Measurements from ENCODE around the gene CSNK1G3. TPM values are rescaled to one million over a fixed set of nuclear protein-coding genes. Genes with fewer than 3 reads are reported as not detected.
"Not testable (repeated sequence)": the region's sequence is repeated elsewhere in the genome, so short reads cannot be mapped to it uniquely, and the experiment has no call there.

CSNK1G3 gene
- total RNA-seq (10 to 100 TPM; 61.8 to 65.7 TPM), total RNA-seq (60.3 to 61.4 reads per million in 2 donors)

DNA sequence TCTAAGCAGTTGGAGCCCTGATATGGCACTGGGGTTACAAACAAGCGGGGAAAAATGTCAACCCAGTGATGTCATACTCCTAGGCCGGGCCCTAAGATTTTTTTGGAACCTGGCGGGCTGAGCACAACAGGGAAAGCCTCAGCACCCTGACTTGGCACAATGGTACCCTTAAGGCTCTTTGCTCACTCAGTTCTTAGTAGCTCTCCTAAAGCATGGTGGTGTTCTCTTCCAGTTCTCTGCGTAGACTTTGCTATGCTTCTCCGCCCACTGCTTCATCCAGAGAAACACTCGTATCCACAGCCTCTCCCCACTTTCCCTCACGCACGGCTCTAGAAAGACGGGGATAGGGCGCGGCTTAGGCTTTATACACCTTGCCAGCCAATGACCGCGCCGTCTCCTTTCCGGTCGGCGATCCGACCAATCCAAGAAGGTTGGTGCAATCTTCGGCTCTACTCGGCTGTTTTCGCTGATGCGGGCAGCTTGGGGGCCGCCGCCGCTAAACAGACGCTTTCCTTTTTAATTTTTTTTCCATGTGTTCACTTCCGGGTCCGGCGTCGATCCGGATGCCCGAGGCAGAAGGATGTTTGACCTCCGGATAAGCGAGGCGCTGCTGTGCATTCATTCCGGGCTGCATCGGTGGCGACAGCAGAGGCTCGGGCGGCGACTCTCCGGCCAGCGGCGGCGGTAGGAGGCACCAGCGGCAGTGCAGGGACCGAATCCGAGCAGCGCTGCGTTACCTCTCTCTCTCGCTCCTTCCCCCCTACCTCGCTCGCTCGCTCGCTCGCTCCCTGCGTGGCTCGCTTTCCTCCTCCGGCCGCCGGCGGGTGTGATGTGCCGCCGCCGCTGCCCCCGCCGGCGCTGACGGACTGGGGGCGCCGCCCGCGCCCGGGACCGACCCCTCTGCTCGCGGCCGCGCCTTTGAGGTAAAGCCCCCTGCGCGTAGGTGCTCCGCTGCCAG is at the start of gene CSNK1G3:
Gene CSNK1G3 (plus strand): TSS at position 530 of the 958 bp plus-strand sequence. CDS start 33,487 bp downstream, outside the sequence.
- Mint-ChIP-seq H3K27ac (peak within 1 kb of the TSS; percentile 95), H3K4me1 (peaks cover 31% of the 10 kb centered on the region), H3K36me3 (ENCODE audit: low read depth) (peaks cover 3% of the 10 kb centered on the region), H3K4me3 (peak within 1 kb of the TSS; percentile 97), H3K27me3 (peaks cover 7% of the 10 kb centered on the region)
- DNase-seq (peak; percentile 75 to 83 (median 80)), ATAC-seq (peak; percentile 87)
- H3K9me3 ChIP-seq (ENCODE audit: control insufficient read depth, low read length, poor library complexity, severe bottlenecking), result no peaks in the 10 kb centered on the region

DNA sequence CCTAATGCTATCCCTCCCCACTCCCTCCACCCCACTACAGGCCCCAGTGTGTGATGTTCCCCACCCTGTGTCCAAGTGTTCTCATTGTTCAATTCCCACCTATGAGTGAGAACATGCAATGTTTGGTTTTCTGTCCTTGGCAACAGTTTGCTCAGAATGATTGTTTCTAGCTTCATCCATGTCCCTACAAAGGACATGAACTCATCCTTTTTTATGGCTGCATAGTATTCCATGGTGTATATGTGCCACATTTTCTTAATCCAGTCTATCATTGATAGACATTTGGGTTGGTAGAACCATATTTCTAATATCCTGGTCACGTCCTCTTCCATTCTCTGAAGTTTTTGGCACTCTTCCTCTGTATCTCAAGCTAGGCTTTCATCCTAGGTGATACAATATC is 45.1 kb upstream of the CSNK1G3 start:
- H3K4me1 Mint-ChIP-seq; ATAC-seq; H3K27ac Mint-ChIP-seq; H3K36me3 Mint-ChIP-seq (ENCODE audit: low read depth); H3K27me3 Mint-ChIP-seq; DNase-seq; H3K4me3 Mint-ChIP-seq; H3K9me3 ChIP-seq (ENCODE audit: control insufficient read depth, low read length, poor library complexity, severe bottlenecking): not testable (repeated sequence)

DNA sequence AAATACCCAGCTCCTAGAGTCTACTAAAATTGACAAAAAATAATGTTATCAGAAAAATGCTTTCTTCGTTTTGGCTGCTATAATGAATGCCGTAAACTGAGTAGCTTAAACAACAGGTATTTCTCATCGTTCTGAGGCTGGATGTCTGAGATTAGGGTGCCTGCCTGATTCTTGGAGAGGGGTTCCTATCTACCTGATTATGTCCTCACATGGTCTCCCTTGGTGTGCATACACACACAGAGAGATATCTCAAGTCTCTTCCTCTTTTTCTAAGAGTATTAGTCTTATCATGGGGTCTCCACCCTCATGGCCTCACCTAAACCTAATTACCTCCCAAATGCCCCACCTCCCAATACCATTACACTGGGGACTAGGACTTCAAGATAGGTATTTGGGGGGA is 40.6 kb upstream of the CSNK1G3 start:
- no peak overlapping the region for H3K4me3 Mint-ChIP-seq
- DNase-seq (no peak), ATAC-seq (no peak)
- no peaks in the 10 kb centered on the region for H3K9me3 ChIP-seq (ENCODE audit: control insufficient read depth, low read length, poor library complexity, severe bottlenecking)
- H3K4me1 Mint-ChIP-seq, result no peaks in the 10 kb centered on the region
- no peaks in the 10 kb centered on the region for H3K27me3 Mint-ChIP-seq
- peaks cover 2% of the 10 kb centered on the region for H3K36me3 Mint-ChIP-seq (ENCODE audit: low read depth)
- no peak overlapping the region for H3K27ac Mint-ChIP-seq

DNA sequence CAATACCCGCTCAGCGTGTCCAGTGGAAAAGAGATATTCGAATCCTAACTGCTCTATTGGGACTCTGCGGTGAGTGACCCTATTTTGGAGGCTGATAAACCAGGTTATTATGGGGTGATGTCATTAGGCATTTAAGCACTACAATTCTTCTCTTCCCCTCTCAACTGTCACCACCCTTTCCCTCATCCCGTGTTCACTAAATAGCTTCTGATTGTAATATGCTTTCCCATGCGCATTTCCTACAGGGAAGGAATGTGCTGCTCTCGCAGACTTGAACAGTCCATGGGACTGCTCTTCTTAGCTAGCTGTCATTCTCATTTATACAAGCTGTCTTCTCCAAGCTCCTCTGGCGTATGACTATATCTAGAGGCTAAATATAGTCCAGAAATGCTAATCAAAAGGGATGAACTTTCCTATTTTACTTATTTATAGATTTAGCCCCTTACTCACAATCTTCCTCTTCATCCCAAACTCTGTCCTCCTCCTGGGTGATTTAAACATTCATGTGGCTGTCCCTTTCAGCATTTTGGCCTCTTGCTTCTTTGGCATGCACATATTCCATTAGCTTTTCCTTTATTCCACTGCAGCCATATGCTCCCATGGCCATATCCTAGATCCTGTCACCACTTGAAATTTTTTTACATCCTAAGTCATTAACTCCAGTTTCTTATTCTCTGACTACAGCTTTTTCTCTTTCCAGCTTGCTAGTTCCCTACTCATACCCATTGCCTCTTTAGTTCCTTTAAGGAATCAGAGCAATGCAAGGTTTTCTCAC is 39.6 kb upstream of the CSNK1G3 start:
- H3K4me3 Mint-ChIP-seq, result no peak overlapping the region
- H3K27ac Mint-ChIP-seq, result no peak overlapping the region
- no peaks in the 10 kb centered on the region for H3K27me3 Mint-ChIP-seq
- peaks cover 2% of the 10 kb centered on the region for H3K36me3 Mint-ChIP-seq (ENCODE audit: low read depth)
- H3K9me3 ChIP-seq (ENCODE audit: control insufficient read depth, low read length, poor library complexity, severe bottlenecking), result no peaks in the 10 kb centered on the region
- H3K4me1 Mint-ChIP-seq, result no peaks in the 10 kb centered on the region
- ATAC-seq (no peak), DNase-seq (no peak)

DNA sequence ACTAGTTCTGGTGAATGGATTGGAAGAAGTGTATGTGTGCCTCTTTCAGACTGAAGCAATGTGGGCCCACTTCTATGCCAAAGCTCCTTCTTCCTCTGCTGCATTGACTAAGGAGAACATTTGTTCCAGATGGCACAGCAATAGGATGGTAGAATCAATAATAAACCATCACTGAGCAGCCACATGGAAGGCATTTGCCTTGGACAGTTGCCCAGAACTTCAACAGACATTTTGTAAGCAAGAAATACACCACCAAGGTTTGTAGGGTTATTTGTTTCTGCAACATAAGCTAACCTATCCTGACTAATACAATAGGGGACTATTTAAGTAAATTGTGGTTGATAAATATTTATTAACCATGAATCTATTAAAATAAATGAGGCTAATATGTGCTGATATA is 37.7 kb upstream of the CSNK1G3 start:
- no peaks in the 10 kb centered on the region for H3K9me3 ChIP-seq (ENCODE audit: control insufficient read depth, low read length, poor library complexity, severe bottlenecking)
- ATAC-seq (no peak), DNase-seq (no peak)
- H3K27me3 Mint-ChIP-seq, result peaks cover 4% of the 10 kb centered on the region
- H3K4me1 Mint-ChIP-seq, result no peaks in the 10 kb centered on the region
- H3K27ac Mint-ChIP-seq, result no peak overlapping the region
- H3K36me3 Mint-ChIP-seq (ENCODE audit: low read depth), result no peaks in the 10 kb centered on the region
- H3K4me3 Mint-ChIP-seq, result no peak overlapping the region

DNA sequence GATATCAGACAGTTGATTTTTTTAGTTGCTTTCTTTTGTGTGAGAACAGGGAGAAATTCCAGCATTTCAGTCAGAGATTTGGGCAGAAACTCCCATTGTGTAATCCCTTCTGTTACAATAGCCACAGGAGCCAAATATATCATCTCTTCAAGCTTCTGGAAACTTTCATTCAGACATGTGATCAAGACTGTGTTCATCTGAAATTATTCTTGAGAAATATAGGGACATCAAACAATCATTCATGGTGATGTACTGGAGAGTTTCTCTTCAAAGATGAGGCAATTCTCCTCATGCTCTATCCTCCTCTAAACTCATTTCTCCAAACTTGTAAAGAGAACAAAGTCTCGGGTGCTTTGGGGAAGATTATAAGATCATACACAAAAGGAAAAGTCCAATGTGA is 35.2 kb upstream of the CSNK1G3 start:
- Mint-ChIP-seq H3K27ac (no peak overlapping the region), H3K27me3 (peaks cover 4% of the 10 kb centered on the region), H3K4me3 (no peak overlapping the region), H3K36me3 (ENCODE audit: low read depth) (peaks cover 2% of the 10 kb centered on the region), H3K4me1 (no peaks in the 10 kb centered on the region)
- no peak for DNase-seq
- no peaks in the 10 kb centered on the region for H3K9me3 ChIP-seq (ENCODE audit: control insufficient read depth, low read length, poor library complexity, severe bottlenecking)
- ATAC-seq, result no peak

DNA sequence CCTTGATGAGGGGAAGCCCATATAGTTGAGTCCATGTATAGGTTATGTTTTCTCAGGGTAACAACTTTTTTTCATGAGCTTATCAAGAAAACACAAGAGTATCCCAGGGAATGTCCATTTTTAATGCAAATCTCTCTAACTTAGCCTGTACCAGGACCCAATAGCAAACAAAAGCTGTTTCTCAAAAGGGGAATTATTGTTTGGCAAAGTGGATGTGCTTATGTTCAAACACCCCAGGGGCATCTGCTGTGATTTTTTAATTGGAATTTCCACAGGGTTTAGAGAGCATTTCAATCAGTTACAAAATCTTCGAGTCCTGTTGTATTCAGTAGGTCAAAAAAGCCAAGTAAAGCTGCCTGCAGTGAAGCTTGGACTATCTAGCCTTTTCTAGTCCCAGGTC is 33.4 kb upstream of the CSNK1G3 start:
- ATAC-seq (no peak), DNase-seq (no peak)

DNA sequence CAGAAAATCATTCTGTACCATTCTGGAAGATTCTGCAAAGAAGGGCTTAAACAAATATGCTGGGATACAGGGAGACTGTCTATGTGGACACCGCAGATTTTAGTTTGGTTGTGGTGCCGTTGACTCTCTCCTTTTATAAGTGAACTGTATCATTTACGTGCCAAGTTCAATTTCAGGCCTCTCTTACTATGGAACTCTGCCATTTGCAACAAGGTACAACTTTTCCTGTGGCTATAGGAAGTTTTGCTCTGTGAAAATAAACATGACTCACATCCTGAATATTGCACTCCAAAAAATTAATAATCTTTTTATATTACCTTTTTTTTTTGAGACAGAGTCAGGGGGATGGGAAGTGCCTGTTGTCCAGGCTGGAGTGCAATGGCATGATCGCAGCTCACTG is 29.7 kb upstream of the CSNK1G3 start:
- peaks cover 2% of the 10 kb centered on the region for H3K36me3 Mint-ChIP-seq (ENCODE audit: low read depth)
- DNase-seq, result no peak
- H3K27me3 Mint-ChIP-seq, result peaks cover 29% of the 10 kb centered on the region
- ATAC-seq, result no peak
- no peak overlapping the region for H3K4me3 Mint-ChIP-seq
- no peak overlapping the region for H3K27ac Mint-ChIP-seq
- no peaks in the 10 kb centered on the region for H3K9me3 ChIP-seq (ENCODE audit: control insufficient read depth, low read length, poor library complexity, severe bottlenecking)
- H3K4me1 Mint-ChIP-seq, result no peaks in the 10 kb centered on the region

More for the DNA sequence above, 33.4 kb upstream of the CSNK1G3 start:
- Mint-ChIP-seq H3K4me1 (no peaks in the 10 kb centered on the region), H3K4me3 (no peak overlapping the region), H3K27me3 (peaks cover 4% of the 10 kb centered on the region), H3K36me3 (ENCODE audit: low read depth) (peaks cover 2% of the 10 kb centered on the region), H3K27ac (no peak overlapping the region)
- H3K9me3 ChIP-seq (ENCODE audit: control insufficient read depth, low read length, poor library complexity, severe bottlenecking), result no peaks in the 10 kb centered on the region

DNA sequence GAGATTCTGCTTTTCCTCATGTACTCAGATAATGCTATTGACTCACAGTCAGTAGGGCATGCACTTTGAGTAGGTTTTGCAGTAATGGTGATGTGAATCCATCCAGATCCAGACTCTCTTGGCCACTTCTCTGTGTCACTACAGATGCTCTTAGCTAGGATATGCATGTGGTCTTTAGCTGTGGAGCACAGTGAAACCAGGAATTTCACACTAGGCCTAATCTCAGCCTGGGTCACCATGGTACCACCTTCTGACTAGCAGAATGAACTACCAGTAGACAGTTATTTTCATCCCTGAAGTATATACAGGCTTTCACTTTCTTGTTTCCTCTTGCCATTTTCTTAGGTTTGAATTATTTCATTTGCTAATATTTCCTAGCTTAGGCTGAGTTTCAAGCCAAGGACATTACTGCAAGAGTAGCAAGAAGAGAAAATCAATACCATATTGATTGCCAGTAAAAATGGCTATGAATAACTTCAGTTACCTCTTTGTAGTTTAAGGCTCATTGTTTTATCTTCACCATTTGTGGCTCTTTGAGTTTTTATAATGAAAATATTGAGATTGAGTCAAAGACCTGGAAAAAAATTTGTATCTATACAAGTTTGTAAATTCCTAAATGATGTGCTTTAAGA is 28.4 kb upstream of the CSNK1G3 start:
- no peaks in the 10 kb centered on the region for H3K9me3 ChIP-seq (ENCODE audit: control insufficient read depth, low read length, poor library complexity, severe bottlenecking)
- Mint-ChIP-seq H3K36me3 (ENCODE audit: low read depth) (peaks cover 2% of the 10 kb centered on the region), H3K4me1 (no peaks in the 10 kb centered on the region), H3K4me3 (no peak overlapping the region), H3K27ac (no peak overlapping the region), H3K27me3 (peaks cover 32% of the 10 kb centered on the region)
- DNase-seq (no peak), ATAC-seq (no peak)

DNA sequence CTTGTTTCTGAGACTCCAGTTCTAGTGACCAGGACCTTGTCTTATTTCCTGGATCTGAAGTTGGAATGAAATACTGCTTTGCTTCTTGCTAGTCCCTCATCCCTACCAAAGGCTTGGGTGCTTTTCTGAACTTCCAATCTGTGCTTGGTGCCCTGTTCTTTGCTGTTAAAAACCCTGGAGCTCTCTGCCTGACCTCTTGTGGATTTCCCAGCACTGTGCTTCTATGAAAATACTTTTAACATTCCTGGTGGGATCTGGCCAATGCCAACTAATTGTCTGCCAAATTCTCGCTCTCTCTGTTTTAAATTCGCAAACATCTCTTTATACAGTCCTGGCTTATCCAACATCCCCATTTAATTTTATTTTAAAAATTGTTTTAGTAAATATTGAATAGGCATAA is 26.7 kb upstream of the CSNK1G3 start:
- DNase-seq, result no peak
- H3K36me3 Mint-ChIP-seq (ENCODE audit: low read depth), result no peaks in the 10 kb centered on the region
- H3K9me3 ChIP-seq (ENCODE audit: control insufficient read depth, low read length, poor library complexity, severe bottlenecking), result no peaks in the 10 kb centered on the region
- no peak for ATAC-seq
- H3K27me3 Mint-ChIP-seq, result peaks cover 38% of the 10 kb centered on the region
- H3K4me1 Mint-ChIP-seq, result no peaks in the 10 kb centered on the region
- no peak overlapping the region for H3K27ac Mint-ChIP-seq
- no peak overlapping the region for H3K4me3 Mint-ChIP-seq

DNA sequence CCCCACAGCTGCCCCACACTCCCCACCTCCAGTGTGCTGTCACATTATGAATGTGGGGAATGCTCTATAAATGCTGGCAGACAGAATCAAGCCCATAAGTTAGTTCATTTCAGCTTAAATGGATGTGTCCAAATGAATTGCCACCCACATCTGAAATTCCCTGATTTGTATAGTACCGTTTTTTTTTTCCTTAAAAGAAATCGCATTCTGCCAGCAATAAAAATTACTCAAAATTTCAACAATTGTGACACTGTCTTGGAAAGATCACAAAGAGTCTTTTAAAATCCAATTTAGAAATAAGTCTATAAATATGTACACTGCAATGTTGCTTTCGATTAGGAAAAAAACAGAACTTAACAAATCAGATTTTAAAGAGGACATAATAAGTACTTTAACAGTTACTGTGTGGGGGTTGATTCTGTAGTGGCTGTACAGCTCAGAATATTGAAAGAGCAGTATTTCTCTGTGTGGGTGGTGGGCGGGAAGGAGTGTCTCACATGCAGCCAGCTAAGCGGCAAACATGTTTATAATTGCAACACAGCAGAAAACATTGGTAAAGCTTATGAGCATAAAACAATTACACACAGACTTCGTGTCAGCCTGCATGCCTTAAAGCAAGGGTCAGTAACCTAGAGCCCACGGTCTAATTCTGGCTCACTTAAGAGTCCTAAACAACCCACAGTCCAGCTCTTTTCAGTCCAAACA is 24.9 kb upstream of the CSNK1G3 start:
- H3K36me3 Mint-ChIP-seq (ENCODE audit: low read depth), result no peaks in the 10 kb centered on the region
- no peak for ATAC-seq
- peaks cover 50% of the 10 kb centered on the region for H3K27me3 Mint-ChIP-seq
- no peaks in the 10 kb centered on the region for H3K4me1 Mint-ChIP-seq
- no peaks in the 10 kb centered on the region for H3K9me3 ChIP-seq (ENCODE audit: control insufficient read depth, low read length, poor library complexity, severe bottlenecking)
- DNase-seq, result no peak
- H3K4me3 Mint-ChIP-seq, result no peak overlapping the region
- H3K27ac Mint-ChIP-seq, result no peak overlapping the region

DNA sequence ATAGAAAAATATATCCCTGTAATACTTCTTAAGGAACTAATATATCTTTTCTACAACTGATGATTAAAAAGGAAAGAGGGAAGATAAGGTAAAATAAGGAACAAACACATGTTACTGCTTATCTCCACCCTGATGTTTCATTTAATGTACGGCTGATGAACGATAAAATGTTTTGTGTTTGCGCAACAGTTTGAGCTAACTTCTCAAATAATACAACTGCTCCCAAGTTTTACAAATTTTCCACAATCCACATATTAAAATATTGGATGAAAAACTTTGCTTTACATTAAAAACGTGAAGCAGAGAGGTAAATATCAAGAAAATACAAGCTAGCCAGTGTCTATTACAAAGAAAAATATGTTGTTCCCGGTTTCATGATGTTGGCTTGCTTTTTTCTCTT is 21.0 kb upstream of the CSNK1G3 start:
- ATAC-seq (no peak), DNase-seq (no peak)
- Mint-ChIP-seq H3K27me3 (peaks cover 37% of the 10 kb centered on the region), H3K36me3 (ENCODE audit: low read depth) (no peaks in the 10 kb centered on the region), H3K4me1 (no peaks in the 10 kb centered on the region), H3K4me3 (no peak overlapping the region), H3K27ac (no peak overlapping the region)
- H3K9me3 ChIP-seq (ENCODE audit: control insufficient read depth, low read length, poor library complexity, severe bottlenecking), result no peaks in the 10 kb centered on the region

Data from T-helper 17 cell (primary cell).